Right atrium auricular region (tissue), 2 donors: Measurements from ENCODE around the gene SHFL. TPM values are rescaled to one million over a fixed set of nuclear protein-coding genes. Genes with fewer than 3 reads are reported as not detected.

Experiments used
- DNase-seq: peaks from one replicate; pipeline ENCODE4 v3.0.0-alpha.2; 2019; ENCODE audit warnings: low spot score
- H3K27ac ChIP-seq, 2 donors: fragments of 200-600 bp; sonication (generic); 1 replicate in 1 of 2; 2 replicates in 1 of 2; pipeline ENCODE4 v1.5.1; 2016 to 2019
- H3K27me3 ChIP-seq, 2 donors: fragments of 200-600 bp; sonication (generic); one replicate each; pipeline versions ENCODE4 v1.5.1 to v1.6.0; 2017 to 2019
- H3K36me3 ChIP-seq: fragments of 200-600 bp; sonication (generic); one replicate; pipeline ENCODE4 v1.5.1; 2016
- H3K4me1 ChIP-seq, 2 donors: fragments of 200-600 bp; sonication (generic); one replicate each; pipeline versions ENCODE4 v1.5.1 to v1.6.0; 2017 to 2019
- H3K4me3 ChIP-seq, 2 donors: fragments of 200-600 bp; sonication (generic); 1 replicate in 1 of 2; 2 replicates in 1 of 2; pipeline ENCODE4 v1.5.1; 2017 to 2019; ENCODE audit warnings: mild to moderate bottlenecking in 1 of 2, moderate library complexity in 1 of 2
- H3K9me3 ChIP-seq, 2 donors: fragments of 200-600 bp; sonication (generic); one replicate each; pipeline ENCODE4 v1.5.1; 2019
- CTCF ChIP-seq, 2 donors: fragments of 200-600 bp; sonication (generic); IDR thresholded peaks; one replicate each; pipeline ENCODE4 v1.5.1; 2019; ENCODE audit warnings: antibody characterized with exemption in 2 of 2
- total RNA-seq, 2 donors: library from RNA; depleted of rRNA; stranded (reverse); fragments of >200 nt; gene quantifications; one replicate each; pipeline ENCODE4 v1.1.0, GENCODE V29; 2016

SHFL gene
- total RNA-seq, 2 donors from 2014 or later: 11.6 to 16.8 TPM

GRCh38 chr19:10102787-10103236, 16.7 kb downstream of the SHFL start:
- H3K27ac ChIP-seq: no peak overlapping the region
- no peaks in the 10 kb centered on the region for H3K27me3 ChIP-seq
- H3K9me3 ChIP-seq: no peaks in the 10 kb centered on the region
- no peak overlapping the region for H3K4me3 ChIP-seq
- no peak for DNase-seq
- peaks cover 0 to 21% of the 10 kb centered on the region in 2 donors for H3K4me1 ChIP-seq
- no peak for TF ChIP-seq CTCF (IDR thresholded peaks at IDR 0.05)
- H3K36me3 ChIP-seq: peaks cover 7% of the 10 kb centered on the region

- H3K9me3 ChIP-seq: no peaks in the 10 kb centered on the region
- no peak for DNase-seq
- TF ChIP-seq CTCF (IDR thresholded peaks at IDR 0.05): no peak
- peaks cover 20% of the 10 kb centered on the region for H3K36me3 ChIP-seq
- no peak overlapping the region for H3K4me3 ChIP-seq
- H3K4me1 ChIP-seq: peaks cover 0 to 23% of the 10 kb centered on the region in 2 donors
- H3K27ac ChIP-seq: no peak overlapping the region
- no peaks in the 10 kb centered on the region for H3K27me3 ChIP-seq
These were observed 18.0 kb downstream of the SHFL start for GRCh38 chr19:10104130-10104513.

DNA sequence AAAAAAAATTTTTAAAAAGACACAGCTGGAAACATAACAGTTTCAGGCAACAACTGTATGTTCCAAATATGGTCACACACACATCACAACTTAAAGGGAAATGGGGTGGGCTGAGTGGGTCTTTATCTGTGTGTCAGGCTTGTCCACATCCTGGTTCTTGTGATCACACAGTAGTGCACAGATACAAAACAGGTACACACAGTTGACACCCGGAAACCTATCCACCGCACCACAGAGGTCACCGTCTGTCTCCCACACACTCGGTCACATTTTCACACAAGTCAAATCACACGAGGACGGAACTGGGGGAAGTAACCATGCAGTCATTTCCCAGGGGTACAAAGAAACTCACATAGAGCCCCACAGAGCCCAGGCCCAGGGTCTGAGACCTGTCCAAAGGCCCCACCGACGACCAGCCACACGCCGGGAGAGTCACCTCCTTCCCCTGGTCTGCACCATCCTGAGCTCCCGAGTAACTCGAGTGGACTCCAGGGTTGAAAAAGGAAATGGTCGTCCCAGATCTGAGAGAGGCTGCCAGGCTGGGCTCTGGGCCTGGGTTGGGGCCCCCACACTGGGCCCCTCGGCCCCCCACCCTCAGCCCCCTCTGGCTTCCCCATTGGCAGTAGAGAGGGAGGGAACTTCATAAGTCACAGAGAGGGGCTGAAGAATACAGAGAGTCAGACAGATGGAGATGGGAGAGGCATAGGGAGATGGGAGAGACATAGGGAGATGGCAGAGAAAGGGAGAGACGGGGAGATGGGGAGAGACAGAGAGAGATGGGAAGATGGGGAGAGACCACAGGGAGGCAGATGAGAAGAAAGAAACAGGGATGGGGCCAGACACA, 18.8 kb downstream of the SHFL start:
- no peak overlapping the region for H3K27ac ChIP-seq
- H3K4me3 ChIP-seq: no peak overlapping the region
- DNase-seq: no peak
- peaks cover 28% of the 10 kb centered on the region for H3K36me3 ChIP-seq
- H3K27me3 ChIP-seq: no peaks in the 10 kb centered on the region
- no peaks in the 10 kb centered on the region for H3K9me3 ChIP-seq
- no peak for TF ChIP-seq CTCF (IDR thresholded peaks at IDR 0.05)
- H3K4me1 ChIP-seq: peaks cover 0 to 23% of the 10 kb centered on the region in 2 donors

DNA sequence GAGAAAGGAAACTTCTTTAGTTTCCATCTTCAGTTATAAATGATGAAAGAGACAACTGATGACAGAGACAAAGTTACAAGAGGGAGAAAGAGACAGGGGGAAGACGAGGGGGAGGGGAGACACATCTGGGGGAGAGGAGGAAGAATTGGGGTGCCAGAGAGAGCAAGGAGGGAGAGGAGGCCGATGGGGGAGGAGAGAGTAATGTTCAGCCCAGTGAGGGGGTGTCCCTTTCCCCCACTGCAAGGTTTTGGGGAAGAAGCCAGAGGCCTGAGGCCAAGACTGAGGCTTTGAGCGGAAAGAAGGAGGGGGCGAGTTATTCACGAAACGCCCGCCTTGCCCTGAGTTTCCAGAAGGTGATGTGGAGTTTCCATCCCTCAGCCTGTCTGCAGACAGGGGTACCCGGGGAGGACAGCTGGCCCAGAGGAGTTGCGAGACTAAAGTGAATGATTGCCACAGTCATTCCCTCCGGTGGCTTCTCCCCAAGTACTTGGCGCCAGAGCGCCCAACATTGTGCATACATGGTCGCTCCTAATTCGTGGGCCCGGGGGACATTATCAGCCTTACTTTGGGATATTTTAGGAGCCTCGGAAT, 19.5 kb downstream of the SHFL start:
- TF ChIP-seq CTCF (IDR thresholded peaks at IDR 0.05): no peak
- Histone ChIP-seq H3K4me3 (peak overlapping the region in 1 of 2 donors; percentile 88), H3K27ac (peak overlapping the region in 1 of 2 donors; percentile 74), H3K9me3 (no peaks in the 10 kb centered on the region), H3K27me3 (no peaks in the 10 kb centered on the region), H3K36me3 (peaks cover 35% of the 10 kb centered on the region), H3K4me1 (peaks cover 0 to 23% of the 10 kb centered on the region in 2 donors)
- DNase-seq: no peak

- peaks cover 42% of the 10 kb centered on the region for H3K36me3 ChIP-seq
- peak within 1 kb of the TSS; percentile 52 to 74 for H3K27ac ChIP-seq
- peaks cover 0 to 23% of the 10 kb centered on the region in 2 donors for H3K4me1 ChIP-seq
- no peaks in the 10 kb centered on the region for H3K9me3 ChIP-seq
- DNase-seq: peak; percentile 98
- TF ChIP-seq CTCF (IDR thresholded peaks at IDR 0.05): peak in 1 of 2 donors; percentile 32
- no peaks in the 10 kb centered on the region for H3K27me3 ChIP-seq
- H3K4me3 ChIP-seq: peak within 1 kb of the TSS; percentile 70 to 88
These were observed 20.2 kb downstream of the SHFL start, which contains the start of gene PPAN for GRCh38 chr19:10106100-10106936. Gene PPAN (plus strand): TSS chr19:10106362. CDS start chr19:10106395, 33 bp downstream.
